PC-3 (cell line): ENCODE results near the gene SRD5A3.

Source experiments
- EZH2 ChIP-seq: fragments of 300-600 bp; sonication (generic); IDR thresholded peaks from one replicate; pipeline ENCODE4 v1.6.1; 2017; ENCODE audit warnings: antibody characterized with exemption, mild to moderate bottlenecking, low read length; ENCODE audit not compliant: unreplicated experiment
- EZH2phosphoT487 ChIP-seq: fragments of 300-600 bp; sonication (generic); IDR thresholded peaks from 2 replicates; pipeline ENCODE4 v1.6.1; 2018; ENCODE audit warnings: mild to moderate bottlenecking, antibody characterized with exemption, low read length, borderline replicate concordance
- TF ChIP-seq, protein P1 (sequence below): fragments of 300-600 bp; sonication (generic); conservative IDR thresholded peaks from 2 replicates; pipeline ENCODE4 v1.5.1; 2017; ENCODE audit warnings: antibody characterized with exemption, low read depth, mild to moderate bottlenecking, low read length

GRCh38 chr4:55382488-55383003 lies 36.5 kb downstream of the SRD5A3 start:
- TF ChIP-seq, protein P1, sequence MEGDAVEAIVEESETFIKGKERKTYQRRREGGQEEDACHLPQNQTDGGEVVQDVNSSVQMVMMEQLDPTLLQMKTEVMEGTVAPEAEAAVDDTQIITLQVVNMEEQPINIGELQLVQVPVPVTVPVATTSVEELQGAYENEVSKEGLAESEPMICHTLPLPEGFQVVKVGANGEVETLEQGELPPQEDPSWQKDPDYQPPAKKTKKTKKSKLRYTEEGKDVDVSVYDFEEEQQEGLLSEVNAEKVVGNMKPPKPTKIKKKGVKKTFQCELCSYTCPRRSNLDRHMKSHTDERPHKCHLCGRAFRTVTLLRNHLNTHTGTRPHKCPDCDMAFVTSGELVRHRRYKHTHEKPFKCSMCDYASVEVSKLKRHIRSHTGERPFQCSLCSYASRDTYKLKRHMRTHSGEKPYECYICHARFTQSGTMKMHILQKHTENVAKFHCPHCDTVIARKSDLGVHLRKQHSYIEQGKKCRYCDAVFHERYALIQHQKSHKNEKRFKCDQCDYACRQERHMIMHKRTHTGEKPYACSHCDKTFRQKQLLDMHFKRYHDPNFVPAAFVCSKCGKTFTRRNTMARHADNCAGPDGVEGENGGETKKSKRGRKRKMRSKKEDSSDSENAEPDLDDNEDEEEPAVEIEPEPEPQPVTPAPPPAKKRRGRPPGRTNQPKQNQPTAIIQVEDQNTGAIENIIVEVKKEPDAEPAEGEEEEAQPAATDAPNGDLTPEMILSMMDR = no peak
- TF ChIP-seq EZH2phosphoT487 (no peak), EZH2 (no peak)
